ENCODE results near the gene CAVIN2.

CAVIN2 gene

DNA sequence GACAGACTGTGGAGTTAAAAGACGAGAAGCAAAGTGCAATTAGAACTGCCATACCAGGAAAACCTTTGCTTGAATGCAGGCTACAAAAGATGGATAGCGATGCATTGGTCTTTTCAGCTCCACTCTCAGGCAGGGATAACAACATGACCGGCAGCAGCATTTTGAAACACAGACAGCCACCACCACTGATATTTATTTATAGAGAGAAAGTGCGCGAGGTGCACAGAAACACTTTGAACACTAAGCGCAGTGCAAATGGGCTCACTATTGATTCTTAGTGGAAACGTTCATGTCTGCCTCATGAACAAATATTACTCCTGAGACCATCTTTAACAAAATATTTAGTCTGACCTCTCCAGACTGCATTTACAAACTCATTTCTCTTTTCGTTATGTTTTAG, 32.9 kb downstream of the CAVIN2 start:
- no peak for DNase-seq (ENCODE audit: extremely low spot score)
- ChIA-PET CTCF (interaction anchor here (1.3 to 8.1 kb wide), 6 partner anchors 12 to 762 kb away, joined by 3 to 145 read pairs (median 7); no protein-coding TSS in a partner anchor), POLR2A (no interaction called here)
- TF ChIP-seq, protein P1, sequence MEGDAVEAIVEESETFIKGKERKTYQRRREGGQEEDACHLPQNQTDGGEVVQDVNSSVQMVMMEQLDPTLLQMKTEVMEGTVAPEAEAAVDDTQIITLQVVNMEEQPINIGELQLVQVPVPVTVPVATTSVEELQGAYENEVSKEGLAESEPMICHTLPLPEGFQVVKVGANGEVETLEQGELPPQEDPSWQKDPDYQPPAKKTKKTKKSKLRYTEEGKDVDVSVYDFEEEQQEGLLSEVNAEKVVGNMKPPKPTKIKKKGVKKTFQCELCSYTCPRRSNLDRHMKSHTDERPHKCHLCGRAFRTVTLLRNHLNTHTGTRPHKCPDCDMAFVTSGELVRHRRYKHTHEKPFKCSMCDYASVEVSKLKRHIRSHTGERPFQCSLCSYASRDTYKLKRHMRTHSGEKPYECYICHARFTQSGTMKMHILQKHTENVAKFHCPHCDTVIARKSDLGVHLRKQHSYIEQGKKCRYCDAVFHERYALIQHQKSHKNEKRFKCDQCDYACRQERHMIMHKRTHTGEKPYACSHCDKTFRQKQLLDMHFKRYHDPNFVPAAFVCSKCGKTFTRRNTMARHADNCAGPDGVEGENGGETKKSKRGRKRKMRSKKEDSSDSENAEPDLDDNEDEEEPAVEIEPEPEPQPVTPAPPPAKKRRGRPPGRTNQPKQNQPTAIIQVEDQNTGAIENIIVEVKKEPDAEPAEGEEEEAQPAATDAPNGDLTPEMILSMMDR (IDR thresholded peaks at IDR 0.05; ENCODE audit: control extremely low read depth, extremely low read depth, low read depth, missing control alignments): no peak

GRCh38 chr2:191811807-191812602, 34.9 kb downstream of the CAVIN2 start:
- TF ChIP-seq, protein P1 (IDR thresholded peaks at IDR 0.05; ENCODE audit: control extremely low read depth, extremely low read depth, low read depth, missing control alignments): peak; percentile 68
- ChIA-PET CTCF (interaction anchor here (0.7 to 8.1 kb wide), 41 partner anchors 10 to 477 kb away, joined by 3 to 145 read pairs (median 4); partner anchors contain the start of gene CAVIN2), POLR2A (no interaction called here)
- peak; percentile 28 for DNase-seq (ENCODE audit: extremely low spot score)

DNA sequence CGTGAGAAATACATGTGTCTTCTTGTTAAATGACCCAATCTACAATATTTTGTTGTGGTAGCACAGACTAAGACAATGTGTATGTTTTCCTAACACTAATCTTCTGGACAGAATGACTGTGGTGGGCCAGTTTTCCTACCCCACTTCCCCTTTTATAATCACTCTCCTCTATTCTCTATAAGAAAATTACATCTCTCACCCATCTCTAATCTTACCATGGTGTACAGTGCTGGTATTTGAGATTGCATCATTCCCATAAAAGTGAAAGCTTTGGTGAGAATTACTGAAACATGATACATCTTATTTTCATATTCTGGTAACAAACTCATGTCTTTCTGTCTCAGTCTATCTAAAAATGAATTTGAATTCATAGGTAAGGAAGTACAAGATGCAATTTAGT, 40.5 kb downstream of the CAVIN2 start:
- TF ChIP-seq, protein P1 (IDR thresholded peaks at IDR 0.05; ENCODE audit: control extremely low read depth, extremely low read depth, low read depth, missing control alignments): no peak
- ChIA-PET CTCF (interaction anchor here (1.3 to 2.0 kb wide), 2 partner anchors 18 to 356 kb away, joined by 3 to 8 read pairs; no protein-coding TSS in a partner anchor), POLR2A (no interaction called here)
- DNase-seq (ENCODE audit: extremely low spot score): no peak

GRCh38 chr2:191804766-191805165, 42.1 kb downstream of the CAVIN2 start:
- no peak for DNase-seq (ENCODE audit: extremely low spot score)
- CTCF ChIA-PET: interaction anchor here (0.7 to 1.8 kb wide), 3 partner anchors 9 to 250 kb away, joined by 3 to 5 read pairs (median 3); no protein-coding TSS in a partner anchor
- TF ChIP-seq, protein P1 (IDR thresholded peaks at IDR 0.05; ENCODE audit: control extremely low read depth, extremely low read depth, low read depth, missing control alignments): no peak
- POLR2A ChIA-PET: no interaction called here

- TF ChIP-seq, protein P1 (IDR thresholded peaks at IDR 0.05; ENCODE audit: control extremely low read depth, extremely low read depth, low read depth, missing control alignments): no peak
- DNase-seq (ENCODE audit: extremely low spot score): no peak
- ChIA-PET CTCF (interaction anchor here (1.4 to 3.2 kb wide), 4 partner anchors 10 to 360 kb away, joined by 3 to 24 read pairs (median 6); no protein-coding TSS in a partner anchor), POLR2A (no interaction called here)
Observed at GRCh38 chr2:191803007-191803406, 43.9 kb downstream of the CAVIN2 start.

GRCh38 chr2:191802180-191802579, 44.7 kb downstream of the CAVIN2 start:
- ChIA-PET POLR2A (no interaction called here), CTCF (interaction anchor here (0.6 to 3.2 kb wide), 8 partner anchors 11 to 361 kb away, joined by 3 to 24 read pairs (median 3); no protein-coding TSS in a partner anchor)
- TF ChIP-seq, protein P1 (IDR thresholded peaks at IDR 0.05; ENCODE audit: control extremely low read depth, extremely low read depth, low read depth, missing control alignments): no peak
- DNase-seq (ENCODE audit: extremely low spot score): no peak
